GM18507 (cell line): ENCODE results near the gene ADGRG3.

Source experiments
- DNase-seq: peaks from one replicate; pipeline ENCODE4 v3.0.0; 2011; ENCODE audit warnings: low read depth; ENCODE audit not compliant: insufficient read length; ENCODE audit errors: extremely low spot score
- FAIRE-seq: peaks from 2 replicates; lab custom pipeline; 2011; peaks lifted over from hg19 to GRCh38; lab: Jason Lieb, UNC

ADGRG3 gene

DNA sequence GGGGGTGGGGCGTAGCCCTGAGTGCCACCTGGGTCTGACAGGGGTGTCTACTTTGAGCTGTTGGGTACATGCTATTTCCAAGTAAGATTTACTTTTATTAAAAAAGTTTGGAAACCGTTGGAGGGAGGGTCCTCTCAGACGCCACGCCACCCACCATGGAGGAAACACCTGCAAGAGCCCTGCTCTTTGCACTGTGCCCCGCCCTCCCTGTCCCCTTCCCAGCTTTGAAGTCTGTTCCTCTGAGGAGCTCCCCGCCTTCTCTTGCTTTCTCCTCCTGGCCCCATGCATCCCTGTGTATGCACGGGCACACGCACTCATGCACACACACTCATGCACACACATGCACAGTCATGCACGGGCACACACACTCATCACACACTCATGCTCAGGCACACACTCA lies 24.2 kb upstream of the ADGRG3 start:
- FAIRE-seq (no peak), DNase-seq (no peak)

DNA sequence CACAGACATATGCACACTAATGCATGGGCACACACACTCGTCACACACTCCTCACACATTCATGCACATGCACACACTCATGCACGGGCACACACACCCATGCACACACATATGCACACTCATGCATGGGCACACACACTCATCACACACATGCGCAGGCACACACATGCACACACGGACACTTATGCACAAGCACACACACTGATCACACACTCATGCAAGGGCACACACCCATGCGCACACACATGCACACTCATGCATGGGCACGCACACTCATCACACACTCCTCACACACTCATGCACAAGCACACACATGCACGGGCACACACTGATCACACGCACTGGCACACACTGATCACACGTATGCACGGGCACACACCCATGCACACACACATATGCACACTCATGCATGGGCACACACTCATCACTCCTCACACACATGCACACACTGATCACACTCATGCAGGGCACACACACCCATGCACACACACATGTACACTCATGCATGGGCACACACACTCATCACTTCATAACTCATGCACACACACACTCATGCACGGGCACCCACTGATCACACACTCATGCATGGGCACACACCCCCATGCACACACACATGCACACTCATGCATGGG lies 23.6 kb upstream of the ADGRG3 start:
- FAIRE-seq (no peak), DNase-seq (no peak)

DNA sequence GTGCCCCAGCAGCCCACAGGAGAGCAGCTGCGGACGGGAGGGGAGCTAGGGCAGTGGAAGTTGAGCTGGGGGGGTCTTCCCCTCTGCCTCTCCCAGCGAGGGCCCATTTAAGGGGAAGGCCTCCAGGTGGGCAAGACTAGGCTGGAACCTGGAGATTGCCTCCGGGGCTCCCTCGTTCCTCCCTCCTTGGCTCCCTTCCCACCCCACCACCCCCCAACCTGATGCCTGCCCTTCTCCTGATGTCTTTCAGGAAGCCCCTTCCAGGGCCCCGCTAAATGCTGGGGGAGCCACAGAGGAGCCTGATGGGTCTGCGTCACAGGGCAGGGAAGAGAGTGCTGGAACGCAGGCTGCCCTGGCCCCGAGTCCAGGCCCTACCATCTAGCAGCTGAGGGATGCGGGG lies 22.9 kb upstream of the ADGRG3 start:
- FAIRE-seq (no peak), DNase-seq (no peak)

DNA sequence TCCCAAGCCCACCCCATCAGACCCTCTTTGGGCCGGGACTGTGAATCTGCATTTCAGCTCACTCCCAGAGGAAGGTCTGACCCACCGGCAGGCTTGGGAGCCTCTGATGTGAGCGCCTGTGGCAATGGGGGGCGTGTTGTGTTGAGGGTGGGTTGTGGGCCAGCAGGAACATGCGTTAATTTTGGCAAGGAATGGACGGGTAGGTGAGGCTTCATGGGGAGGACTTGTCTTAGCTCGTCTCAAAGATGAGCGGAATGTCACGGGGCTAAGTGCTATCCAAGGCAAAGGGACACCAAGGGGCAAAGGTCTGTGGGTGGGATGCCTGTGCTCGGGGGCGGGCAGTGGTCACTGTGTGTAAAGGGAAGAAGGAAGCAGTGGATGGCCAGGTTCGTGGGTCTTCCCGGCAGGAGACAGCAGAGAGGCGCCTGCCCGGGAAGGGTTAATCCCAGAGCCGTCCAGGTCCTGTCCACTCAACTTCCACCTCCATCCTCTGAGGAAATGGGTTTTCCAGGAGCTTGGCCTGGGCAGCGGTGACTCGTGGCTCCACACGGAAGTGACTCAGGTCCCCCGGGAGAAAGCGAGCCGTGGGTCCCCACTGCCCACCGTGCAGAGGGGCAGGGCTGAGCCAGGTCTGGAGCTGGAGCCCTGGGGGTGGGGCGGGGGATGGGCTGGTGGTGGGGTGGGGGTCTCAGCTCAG lies 22.3 kb upstream of the ADGRG3 start:
- FAIRE-seq: no peak
- no peak for DNase-seq

DNA sequence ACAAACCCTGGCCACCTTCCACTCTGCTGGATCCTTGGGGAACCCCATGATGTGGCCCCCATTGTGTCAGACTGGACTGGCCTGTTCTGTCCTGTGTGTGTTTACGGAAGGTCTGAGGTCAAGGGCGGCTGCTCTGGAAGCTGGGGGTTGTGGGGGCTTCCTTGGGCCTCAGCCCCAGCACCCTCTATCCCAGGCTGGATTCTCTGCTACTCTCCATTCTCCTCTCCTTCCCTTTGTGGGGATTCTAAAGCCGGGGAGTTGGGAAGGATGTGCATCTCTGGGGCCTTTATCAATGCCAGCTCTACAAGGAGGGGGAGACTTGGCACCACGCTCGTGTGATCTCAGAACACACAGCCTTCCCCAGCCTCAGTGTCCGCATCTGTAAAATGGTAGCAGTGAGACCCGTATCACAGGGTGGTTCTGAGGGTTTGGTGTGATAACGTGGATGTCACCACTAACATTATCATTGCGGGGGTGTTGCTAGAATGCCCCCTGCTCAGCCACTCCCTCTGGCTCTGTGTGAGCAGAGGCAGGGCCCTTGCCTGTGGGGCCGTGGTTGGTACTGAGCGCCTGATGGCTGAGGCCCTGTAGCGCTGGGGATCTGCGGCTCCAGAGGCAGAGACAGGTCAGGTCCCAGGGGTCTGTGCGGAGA lies 21.6 kb upstream of the ADGRG3 start:
- DNase-seq: no peak
- FAIRE-seq: no peak

DNA sequence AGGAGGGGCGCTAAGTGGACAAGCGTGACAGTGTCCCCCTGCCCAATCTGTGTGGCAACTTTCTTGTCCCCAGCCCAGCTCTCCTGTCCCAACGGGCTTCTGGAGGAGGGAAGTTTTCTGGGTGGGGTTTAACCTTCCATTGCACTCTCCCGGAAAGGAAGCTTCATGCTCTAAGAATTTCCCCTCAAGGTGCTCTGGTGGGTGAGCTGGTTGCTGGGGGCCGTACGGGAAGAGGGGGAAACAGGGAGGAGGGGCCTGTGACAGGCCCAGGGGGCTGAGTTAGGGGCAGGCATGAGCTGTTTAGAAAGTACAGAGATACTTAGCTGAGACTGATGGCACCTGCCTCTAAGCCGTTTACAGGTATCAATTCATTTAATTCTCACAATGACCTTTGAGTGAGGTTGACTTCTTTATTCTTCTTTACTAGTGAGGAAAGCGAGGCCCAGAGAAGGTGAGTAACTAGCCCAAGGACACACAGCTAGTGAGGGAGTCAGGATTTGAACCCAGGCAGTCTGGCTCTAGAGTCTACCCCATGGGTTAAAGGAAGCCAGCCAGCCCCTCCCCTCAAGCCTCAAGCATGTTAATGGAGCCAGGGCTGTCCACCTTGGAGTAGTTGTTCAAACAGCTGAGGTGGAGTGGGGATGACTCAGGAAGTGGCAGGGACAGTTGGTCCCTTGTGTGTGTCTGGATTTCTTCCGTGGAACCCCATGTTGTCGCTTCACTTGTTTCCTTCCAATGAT lies 20.8 kb upstream of the ADGRG3 start:
- FAIRE-seq (peak; percentile 29), DNase-seq (no peak)

DNA sequence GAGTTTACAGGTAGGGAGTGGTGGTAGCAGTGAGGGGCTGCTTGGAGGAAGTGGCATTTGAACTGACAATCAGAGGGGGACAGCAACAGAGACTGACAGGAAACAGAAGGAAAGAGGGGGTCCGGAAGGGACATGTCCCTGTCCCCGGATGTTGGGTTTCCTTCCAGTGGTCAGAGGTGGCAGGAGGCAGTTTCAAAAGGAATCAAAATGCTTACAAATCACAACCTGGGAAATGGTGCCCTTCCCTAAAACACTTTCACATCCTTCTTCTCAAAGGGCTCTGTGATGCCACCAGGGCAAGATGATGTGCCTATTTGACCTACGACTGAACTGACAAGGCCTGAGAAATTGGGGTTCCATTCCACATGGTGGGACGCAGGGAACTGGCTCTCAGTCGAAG lies 20.0 kb upstream of the ADGRG3 start:
- DNase-seq (no peak), FAIRE-seq (peak; percentile 86)

DNA sequence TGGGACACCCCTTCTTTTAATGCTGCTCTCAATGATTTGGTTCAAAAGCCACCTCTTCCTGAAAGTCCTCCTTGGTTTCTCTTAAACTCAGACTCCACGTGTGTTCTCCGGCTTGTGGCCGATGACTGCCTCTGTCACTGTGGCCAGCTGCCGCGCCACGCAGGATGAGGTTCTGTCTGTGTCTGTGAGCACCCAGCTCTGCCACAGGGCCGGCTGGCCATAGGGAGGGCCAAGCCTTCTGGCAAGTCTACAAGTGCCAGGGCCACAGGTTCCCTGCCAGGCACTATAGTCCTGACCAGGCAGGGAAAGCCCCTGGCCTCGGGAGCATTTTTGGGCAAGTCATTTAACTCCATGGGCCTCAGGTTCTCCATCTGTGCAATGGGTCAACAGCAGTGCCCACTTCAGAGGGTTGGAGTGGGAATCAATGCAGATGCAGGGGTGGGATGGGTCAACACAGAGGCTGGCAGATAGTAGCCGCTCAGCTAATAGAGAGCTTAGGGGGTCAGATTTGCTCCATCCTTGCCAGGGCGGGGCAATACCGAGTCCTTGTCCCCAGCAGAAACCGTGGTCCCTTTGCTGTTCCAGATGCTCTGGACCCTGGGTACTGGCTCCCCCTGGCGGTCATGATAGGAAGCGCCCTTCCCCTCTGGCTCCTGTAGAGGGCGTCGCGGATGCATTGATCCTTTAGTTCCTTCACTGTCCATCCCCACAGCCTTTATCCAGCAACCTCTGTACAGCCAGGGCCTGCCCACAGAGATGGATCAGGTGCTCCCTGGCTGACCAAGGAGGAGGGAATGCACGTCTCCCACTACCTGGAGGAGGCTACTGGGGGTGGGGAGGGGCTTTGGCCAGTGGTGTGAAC lies 19.3 kb upstream of the ADGRG3 start:
- peak; percentile 85 for DNase-seq
- FAIRE-seq: peak; percentile 89

DNA sequence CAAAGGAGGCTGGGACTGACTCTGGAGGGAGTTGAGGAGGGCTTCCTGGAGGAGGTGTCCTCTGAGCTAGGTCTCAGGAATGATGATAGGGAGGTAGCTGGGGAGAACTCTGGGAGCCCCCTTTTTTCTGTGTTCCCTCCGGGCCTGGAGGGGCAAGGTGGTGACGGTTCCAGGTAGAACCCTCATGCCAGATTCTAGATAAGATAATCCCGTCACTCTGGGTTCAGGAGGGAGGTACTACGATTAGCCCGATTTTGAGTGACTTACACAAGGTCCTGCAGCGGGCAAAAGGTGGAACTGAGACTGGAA lies 18.7 kb upstream of the ADGRG3 start:
- FAIRE-seq (no peak), DNase-seq (no peak)

DNA sequence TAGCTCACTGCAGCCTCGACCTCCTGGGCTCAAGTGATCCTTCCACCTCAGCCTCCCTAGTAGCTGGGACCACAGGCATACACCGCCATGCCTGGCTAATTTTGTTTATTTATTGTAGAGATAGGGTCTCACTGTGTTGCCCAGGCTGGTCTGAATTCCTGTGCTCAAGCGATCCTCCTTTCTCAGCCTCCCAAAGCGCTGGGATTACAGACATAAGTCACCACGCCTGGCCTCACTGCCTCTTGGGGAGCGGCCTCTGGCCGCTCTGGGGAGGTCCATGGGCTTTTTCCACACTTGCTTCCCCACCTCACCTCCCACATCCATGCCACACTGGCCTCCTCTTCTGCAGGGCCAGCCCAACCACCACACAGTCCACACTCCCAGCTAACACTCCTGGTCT lies 18.3 kb upstream of the ADGRG3 start:
- FAIRE-seq (no peak), DNase-seq (no peak)

DNA sequence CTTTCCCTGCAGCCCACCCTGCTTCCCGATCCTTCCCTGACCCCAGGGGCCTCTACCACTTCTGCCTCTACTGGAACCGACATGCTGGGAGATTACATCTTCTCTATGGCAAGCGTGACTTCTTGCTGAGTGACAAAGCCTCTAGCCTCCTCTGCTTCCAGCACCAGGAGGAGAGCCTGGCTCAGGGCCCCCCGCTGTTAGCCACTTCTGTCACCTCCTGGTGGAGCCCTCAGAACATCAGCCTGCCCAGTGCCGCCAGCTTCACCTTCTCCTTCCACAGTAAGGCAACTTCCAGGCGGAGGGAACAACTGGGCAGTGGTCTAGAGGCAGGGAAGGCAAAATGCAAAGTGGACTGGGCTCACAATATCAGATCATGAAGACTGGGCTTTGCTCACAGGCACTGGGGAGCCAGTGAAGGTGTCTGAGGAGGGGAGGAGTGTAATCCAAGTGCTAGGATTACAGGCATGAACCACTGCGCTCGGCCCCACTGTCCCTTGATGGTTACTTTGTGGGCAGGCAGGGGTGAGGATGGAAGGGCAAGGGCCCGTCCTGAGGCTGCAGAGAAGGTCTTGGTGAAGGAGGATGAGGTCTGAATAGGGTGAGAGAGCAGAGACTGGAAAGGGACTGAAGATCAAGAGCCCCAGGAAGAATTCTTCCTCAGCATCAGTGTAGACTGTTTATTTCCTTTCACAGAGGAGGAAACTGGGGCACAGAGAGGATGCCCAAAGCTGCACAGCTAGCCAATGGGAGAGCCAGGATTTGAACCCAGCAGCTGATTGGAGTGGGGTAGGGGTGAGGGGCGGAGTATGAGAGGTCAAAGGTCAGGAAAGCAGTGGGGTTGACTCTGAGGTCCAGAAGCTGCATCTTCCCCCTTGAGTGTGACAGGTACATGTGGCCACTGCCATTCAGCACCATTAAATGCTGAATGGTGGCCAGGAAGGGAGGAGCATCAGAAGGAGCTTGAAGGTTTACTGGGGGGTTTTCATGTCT lies 16.5 kb upstream of the ADGRG3 start:
- FAIRE-seq (no peak), DNase-seq (no peak)

DNA sequence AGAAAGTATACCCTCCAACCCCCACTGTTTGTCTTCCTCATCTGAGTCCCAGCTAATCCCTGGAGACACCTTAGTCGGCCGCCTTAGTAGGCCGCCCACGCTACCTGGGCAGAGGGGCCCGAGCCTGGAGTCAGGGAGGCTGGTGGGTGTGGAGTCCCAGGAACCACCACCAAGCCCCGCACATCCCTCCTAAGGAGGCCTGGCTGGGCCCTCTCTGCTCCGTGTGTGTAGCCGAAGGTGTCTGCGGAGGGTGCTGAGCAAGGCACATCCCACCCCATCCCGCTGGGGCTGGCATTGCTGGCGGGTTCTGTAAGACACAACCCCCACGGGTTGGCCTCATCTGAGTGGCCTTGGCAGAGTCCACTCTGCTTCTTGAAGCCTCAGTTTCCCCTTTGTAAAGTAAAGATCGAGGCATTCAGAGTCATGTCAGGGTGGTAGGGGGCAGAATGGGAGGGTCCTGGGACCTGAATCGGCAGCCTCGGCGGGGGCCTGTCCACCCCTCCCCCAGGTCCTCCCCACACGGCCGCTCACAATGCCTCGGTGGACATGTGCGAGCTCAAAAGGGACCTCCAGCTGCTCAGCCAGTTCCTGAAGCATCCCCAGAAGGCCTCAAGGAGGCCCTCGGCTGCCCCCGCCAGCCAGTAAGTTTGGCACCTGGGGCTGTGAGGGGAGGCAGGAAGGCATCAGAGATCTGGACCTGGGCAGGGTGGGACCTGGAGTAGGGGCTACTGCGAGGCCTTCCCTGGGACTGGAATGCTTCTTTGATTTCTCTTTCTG lies 15.2 kb upstream of the ADGRG3 start:
- no peak for FAIRE-seq
- DNase-seq: no peak

DNA sequence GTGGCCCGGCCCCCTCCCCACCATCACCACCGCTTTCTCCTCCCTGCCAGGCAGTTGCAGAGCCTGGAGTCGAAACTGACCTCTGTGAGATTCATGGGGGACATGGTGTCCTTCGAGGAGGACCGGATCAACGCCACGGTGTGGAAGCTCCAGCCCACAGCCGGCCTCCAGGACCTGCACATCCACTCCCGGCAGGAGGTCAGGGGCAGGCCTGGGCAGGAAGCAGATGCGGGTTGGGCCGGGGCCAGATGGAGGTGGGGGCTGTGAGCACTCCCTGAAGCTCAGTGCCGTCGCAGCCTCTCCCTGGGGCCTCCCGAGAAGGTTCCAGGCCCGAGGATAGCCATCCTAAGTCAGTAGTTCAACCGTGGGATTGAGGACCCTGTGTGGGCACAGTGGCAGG lies 14.2 kb upstream of the ADGRG3 start:
- DNase-seq (no peak), FAIRE-seq (no peak)

DNA sequence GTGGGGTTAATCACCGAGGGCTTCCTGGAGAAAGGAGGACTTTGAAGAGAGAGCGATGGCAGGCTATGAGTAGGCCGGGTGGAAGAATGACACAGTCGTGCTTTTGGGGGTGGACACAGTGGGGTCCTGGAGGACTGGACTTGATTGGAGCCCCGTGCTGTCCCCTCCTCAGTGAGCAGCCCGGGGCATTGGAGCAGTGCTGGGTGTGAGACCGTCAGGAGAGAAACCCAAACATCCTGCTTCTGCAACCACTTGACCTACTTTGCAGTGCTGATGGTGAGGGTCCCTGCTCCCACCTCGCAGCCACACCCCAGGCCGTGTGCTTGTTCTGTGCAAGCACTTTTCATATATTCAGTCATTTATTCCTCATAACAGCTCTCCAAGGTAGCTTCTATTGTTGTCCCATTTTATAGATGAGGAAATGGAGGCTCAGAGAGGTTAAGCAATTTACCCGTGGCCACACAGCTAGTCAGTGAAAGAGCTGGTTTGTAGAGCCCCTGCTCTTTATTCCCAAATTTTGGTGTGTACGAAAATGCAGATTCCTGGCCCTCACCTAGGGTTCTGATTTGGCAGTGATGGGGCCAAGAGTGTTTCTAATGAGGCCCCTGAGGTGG lies 11.7 kb upstream of the ADGRG3 start:
- FAIRE-seq (no peak), DNase-seq (no peak)

DNA sequence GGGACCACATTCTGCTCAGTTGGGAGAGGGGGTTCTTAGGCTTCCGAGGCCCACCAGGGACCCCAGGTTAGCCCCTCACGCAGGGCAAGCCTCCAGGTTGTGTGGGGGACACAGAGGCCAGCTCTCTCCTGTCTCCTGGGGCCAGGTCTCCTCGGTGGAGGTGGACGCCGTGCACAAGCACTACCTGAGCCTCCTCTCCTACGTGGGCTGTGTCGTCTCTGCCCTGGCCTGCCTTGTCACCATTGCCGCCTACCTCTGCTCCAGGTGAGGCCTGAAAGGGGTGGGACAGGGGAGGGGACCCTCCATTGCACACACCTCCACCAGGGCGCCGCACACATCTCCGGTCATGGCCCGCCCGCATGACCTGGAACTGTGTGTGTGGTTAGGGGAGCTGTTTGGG lies 10.9 kb upstream of the ADGRG3 start:
- no peak for FAIRE-seq
- DNase-seq: no peak

DNA sequence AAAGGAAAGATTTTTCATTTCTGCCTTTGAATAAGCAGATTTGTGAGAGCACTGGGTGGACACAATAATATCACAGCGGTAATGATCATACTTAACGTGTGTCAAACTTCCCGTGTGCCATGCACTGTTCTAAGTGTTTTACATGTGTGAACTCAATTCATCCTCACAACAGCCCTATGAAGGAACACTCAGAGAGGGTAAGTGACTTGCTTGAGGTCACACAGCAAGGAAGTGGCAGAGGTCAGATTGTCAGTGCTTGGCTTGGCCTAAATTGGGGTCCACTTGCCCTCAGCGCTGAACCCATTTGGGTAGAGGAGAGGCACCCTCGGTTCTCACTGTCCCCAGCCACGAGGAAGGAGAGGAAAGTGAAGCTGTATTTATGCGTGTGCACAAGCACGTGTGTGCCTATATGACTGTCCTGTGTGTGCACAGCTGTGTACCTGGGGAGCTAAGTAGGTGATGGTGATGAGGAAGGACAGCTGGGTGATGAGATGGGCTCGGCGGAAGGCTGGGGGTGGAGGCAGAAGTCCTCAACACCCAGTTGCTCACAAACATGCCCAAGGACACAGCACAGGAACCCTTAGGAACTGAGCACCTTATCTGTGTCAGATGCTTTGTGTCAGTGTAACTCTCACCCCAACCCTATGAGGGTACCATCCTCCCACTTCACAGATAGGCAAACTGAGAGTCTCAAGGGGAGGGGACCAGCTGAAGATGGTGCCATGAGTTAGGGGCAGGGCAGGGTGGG lies 9.8 kb upstream of the ADGRG3 start:
- DNase-seq: no peak
- FAIRE-seq: no peak
